Activated CD8-positive, alpha-beta memory T cell treated with anti-CD3 and anti-CD28 coated beads, Interleukin-2, amount 10 ng/mL, durations not matched to agents 7 days and 5 days (primary cell): ENCODE results near the gene PSMC3IP. TPM values are rescaled to one million over a fixed set of nuclear protein-coding genes. Genes with fewer than 3 reads are reported as not detected.

Experiments used
- ATAC-seq: fragments of 150-1000 bp; cut with Tn5 transposase; one replicate; pipeline ENCODE4 v1.10.0; 2021; ENCODE audit warnings: moderate library complexity
- CTCF ChIA-PET: fragments of 350-600 bp; sonication (Branson Sonifier 250); formaldehyde crosslinking; loops from one replicate; lab custom pipeline; 2021; ENCODE audit warnings: antibody characterized with exemption; lab: Charles Lee
- DNase-seq: peaks from one replicate; pipeline ENCODE4 v3.0.0-alpha.2; 2020
- H3K27ac Mint-ChIP-seq: one replicate; pipeline ENCODE4 v1.8.0; 2021; ENCODE audit warnings: mild to moderate bottlenecking, mixed read lengths
- H3K27me3 Mint-ChIP-seq: one replicate; pipeline ENCODE4 v1.8.0; 2021; ENCODE audit warnings: mixed read lengths
- H3K36me3 Mint-ChIP-seq: one replicate; pipeline ENCODE4 v1.8.0; 2021; ENCODE audit warnings: mild to moderate bottlenecking, mixed read lengths
- H3K4me1 Mint-ChIP-seq: one replicate; pipeline ENCODE4 v1.8.0; 2021; ENCODE audit warnings: mixed read lengths
- H3K4me3 Mint-ChIP-seq: one replicate; pipeline ENCODE4 v1.8.0; 2021; ENCODE audit warnings: mild to moderate bottlenecking, moderate library complexity, mixed read lengths
- H3K9me3 Mint-ChIP-seq: one replicate; pipeline ENCODE4 v1.8.0; 2022; ENCODE audit warnings: low read depth, mixed read lengths
- total RNA-seq, 2 experiments: library from RNA; stranded (reverse); gene quantifications; one replicate each; pipeline ENCODE4 v1.2.3, GENCODE V29; 2021

PSMC3IP gene
- total RNA-seq, 2 experiments from 2014 or later, result 24.4 to 25.5 TPM

DNA sequence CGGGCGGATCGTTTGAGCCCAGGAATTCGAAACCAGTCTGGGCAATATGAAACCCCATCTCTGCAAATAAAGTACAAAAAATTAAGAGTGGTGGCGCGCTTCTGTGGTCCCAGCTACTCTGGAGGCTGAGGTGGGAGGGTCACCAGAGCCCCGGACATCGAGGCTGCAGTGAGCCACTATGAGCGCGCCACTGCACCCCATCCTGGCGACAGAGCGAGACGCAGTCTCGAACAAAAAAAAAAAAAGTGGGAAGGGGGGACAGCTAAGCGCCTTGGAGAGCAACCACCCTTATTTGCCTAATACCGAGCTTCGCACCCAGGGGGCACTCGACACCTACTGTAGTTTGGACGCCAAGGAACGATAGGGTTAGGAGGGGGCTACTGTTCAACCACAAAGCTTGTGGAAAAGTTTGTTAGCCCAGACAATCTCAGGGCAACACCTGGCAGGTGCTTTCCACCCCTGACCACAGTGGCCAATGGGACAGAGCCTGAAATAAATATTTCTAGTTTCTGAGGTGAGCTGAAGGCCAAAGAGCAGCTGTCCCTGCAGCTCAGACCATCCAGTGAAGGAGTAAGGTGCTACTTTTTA lies 847 bp upstream of the PSMC3IP start:
- Mint-ChIP-seq H3K4me1 (peaks cover 42% of the 10 kb centered on the region), H3K9me3 (no peaks in the 10 kb centered on the region), H3K4me3 (peak overlapping the region; percentile 82), H3K36me3 (peaks cover 46% of the 10 kb centered on the region), H3K27me3 (no peaks in the 10 kb centered on the region), H3K27ac (peak overlapping the region; percentile 95)
- CTCF ChIA-PET, result interaction anchor here (0.6 to 4.9 kb wide), 84 partner anchors 9 to 591 kb away, joined by 3 to 110 read pairs (median 5); partner anchors contain the start of genes BECN1, CNTD1, CNTNAP1 and COA3
- ATAC-seq, result peak; percentile 55
- peak; percentile 84 for DNase-seq

- peaks cover 48% of the 10 kb centered on the region for H3K36me3 Mint-ChIP-seq
- H3K9me3 Mint-ChIP-seq, result no peaks in the 10 kb centered on the region
- DNase-seq (no peak), ATAC-seq (peak; percentile 3)
- peak overlapping the region; percentile 95 for H3K27ac Mint-ChIP-seq
- no peaks in the 10 kb centered on the region for H3K27me3 Mint-ChIP-seq
- CTCF ChIA-PET, result interaction anchor here (0.9 to 4.9 kb wide), 25 partner anchors 10 to 421 kb away, joined by 3 to 110 read pairs (median 10); partner anchors contain the start of genes BECN1, CNTNAP1, COASY and EZH1
- H3K4me3 Mint-ChIP-seq, result peak overlapping the region; percentile 82
- peaks cover 50% of the 10 kb centered on the region for H3K4me1 Mint-ChIP-seq
Observed at GRCh38 chr17:42577140-42577531, 393 bp downstream of the PSMC3IP start.

- Mint-ChIP-seq H3K27ac (no peak overlapping the region), H3K4me3 (no peak overlapping the region), H3K36me3 (peaks cover 58% of the 10 kb centered on the region), H3K9me3 (no peaks in the 10 kb centered on the region), H3K27me3 (no peaks in the 10 kb centered on the region), H3K4me1 (peaks cover 56% of the 10 kb centered on the region)
- DNase-seq (no peak), ATAC-seq (no peak)
- CTCF ChIA-PET, result interaction anchor here (1.2 kb wide), 1 partner anchor 189 kb away, joined by 3 read pairs; no protein-coding TSS in a partner anchor
Observed at GRCh38 chr17:42574463-42574862, 3.1 kb downstream of the PSMC3IP start.

- ATAC-seq, result no peak
Observed at GRCh38 chr17:42573095-42573494, 4.4 kb downstream of the PSMC3IP start.

DNA sequence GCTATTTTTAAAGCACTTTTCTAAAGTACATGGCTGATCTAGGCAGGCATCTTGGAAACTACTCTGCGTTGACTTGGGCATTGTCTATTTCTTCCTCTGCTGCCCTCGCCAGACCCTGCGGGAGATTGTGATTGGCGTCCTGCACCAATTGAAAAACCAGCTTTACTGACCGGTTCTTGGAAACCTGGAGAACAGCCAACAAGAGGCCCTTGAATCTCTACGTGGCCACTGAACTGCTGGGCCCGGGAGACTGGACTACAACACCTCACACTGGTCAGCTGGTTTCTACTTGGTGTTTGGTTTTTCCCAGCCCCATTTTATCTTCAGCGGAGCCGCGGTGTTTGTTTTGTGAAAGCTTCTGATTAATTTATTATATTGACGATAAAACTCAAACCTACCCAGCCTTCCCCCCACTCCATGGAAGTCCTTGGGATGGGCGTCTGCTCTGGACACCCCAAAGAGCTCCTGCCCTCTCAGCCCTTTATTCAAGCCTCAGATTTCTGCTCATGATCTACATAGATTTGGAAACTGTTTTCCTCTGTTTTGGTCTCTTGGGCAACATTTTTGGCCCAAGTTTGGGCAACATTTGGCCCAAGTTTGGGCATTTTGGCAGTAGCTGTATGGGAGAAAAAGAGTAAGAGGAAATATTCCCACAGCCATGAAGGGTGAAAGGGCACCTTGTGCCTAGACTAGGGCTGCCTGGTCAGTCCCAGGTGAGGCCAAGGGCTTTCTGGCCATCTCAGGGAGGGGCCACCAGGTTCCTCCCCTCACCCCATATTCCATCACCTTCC lies 5.9 kb downstream of the PSMC3IP start:
- no peaks in the 10 kb centered on the region for H3K27me3 Mint-ChIP-seq
- H3K4me3 Mint-ChIP-seq, result no peak overlapping the region
- no peak overlapping the region for H3K27ac Mint-ChIP-seq
- peaks cover 60% of the 10 kb centered on the region for H3K4me1 Mint-ChIP-seq
- CTCF ChIA-PET, result interaction anchor here (0.7 to 1.3 kb wide), 3 partner anchors 17 to 37 kb away, joined by 3 read pairs; no protein-coding TSS in a partner anchor
- H3K36me3 Mint-ChIP-seq, result peaks cover 66% of the 10 kb centered on the region
- no peak for DNase-seq
- no peak for ATAC-seq
- H3K9me3 Mint-ChIP-seq, result no peaks in the 10 kb centered on the region

More at GRCh38 chr17:42573095-42573494, 4.4 kb downstream of the PSMC3IP start:
- Mint-ChIP-seq H3K27ac (peak overlapping the region; percentile 72), H3K36me3 (peaks cover 66% of the 10 kb centered on the region), H3K9me3 (no peaks in the 10 kb centered on the region), H3K4me1 (peaks cover 60% of the 10 kb centered on the region), H3K27me3 (no peaks in the 10 kb centered on the region), H3K4me3 (no peak overlapping the region)
- no peak for DNase-seq
- CTCF ChIA-PET, result no interaction called here

- Mint-ChIP-seq H3K9me3 (no peaks in the 10 kb centered on the region), H3K36me3 (peaks cover 54% of the 10 kb centered on the region), H3K27me3 (no peaks in the 10 kb centered on the region), H3K4me3 (peak overlapping the region; percentile 94), H3K4me1 (peaks cover 59% of the 10 kb centered on the region), H3K27ac (peak overlapping the region; percentile 54)
- ATAC-seq, result no peak
- DNase-seq, result no peak
- CTCF ChIA-PET, result interaction anchor here (1.1 to 6.7 kb wide), 5 partner anchors 9 to 40 kb away, joined by 3 to 62 read pairs (median 5); partner anchors contain the start of gene PSMC3IP
Observed at GRCh38 chr17:42568341-42569111, 9.0 kb downstream of the PSMC3IP start.

DNA sequence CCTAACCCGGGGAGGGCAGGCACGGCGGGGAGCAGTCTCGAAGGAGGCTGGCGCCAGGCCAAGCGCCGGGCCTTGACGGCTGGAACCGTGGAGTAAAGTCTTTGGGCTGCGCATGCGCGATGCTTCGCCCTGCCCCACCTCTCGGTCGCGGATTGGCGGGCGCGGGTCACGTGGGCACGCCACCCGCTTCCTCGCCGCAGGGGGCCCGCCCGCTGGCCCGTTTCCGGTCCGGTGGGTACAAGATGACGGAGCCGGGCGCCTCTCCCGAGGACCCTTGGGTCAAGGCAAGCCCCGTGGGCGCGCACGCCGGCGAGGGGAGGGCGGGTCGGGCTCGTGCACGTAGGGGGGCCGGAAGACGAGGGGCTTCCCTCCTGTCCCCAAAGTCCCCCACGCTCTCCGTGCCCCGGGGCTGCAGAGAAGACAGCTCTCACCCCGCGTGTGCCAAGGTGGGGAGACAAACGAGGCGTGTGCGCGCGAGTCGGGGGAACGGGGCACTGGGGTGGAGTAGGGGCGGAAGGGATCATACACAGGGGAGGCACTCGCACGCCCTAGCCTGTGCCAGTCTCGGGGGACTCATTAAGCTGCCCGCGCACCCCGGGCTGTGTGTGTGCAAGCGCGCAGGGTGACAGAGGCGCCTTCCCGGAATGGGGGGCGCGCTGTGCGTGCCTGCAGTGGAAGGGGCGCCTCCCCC lies 10.5 kb downstream of the PSMC3IP start, which contains the start of gene MLX:
Gene MLX (plus strand): TSS at position 218 of the 691 bp plus-strand sequence. CDS start 25 bp downstream, at position 243.
- CTCF ChIA-PET, result interaction anchor here (1.0 to 6.7 kb wide), 5 partner anchors 10 to 362 kb away, joined by 3 to 62 read pairs (median 5); partner anchors contain the start of gene PSMC3IP
- no peaks in the 10 kb centered on the region for H3K27me3 Mint-ChIP-seq
- H3K27ac Mint-ChIP-seq, result peak within 1 kb of the TSS; percentile 94
- peaks cover 48% of the 10 kb centered on the region for H3K36me3 Mint-ChIP-seq
- H3K4me1 Mint-ChIP-seq, result peaks cover 62% of the 10 kb centered on the region
- H3K9me3 Mint-ChIP-seq, result no peaks in the 10 kb centered on the region
- peak within 1 kb of the TSS; percentile 94 for H3K4me3 Mint-ChIP-seq
- peak; percentile 78 for ATAC-seq
- DNase-seq, result peak; percentile 94

GRCh38 chr17:42566215-42566882 lies 11.2 kb downstream of the PSMC3IP start:
- CTCF ChIA-PET, result interaction anchor here (1.6 to 6.7 kb wide), 4 partner anchors 11 to 30 kb away, joined by 3 to 62 read pairs (median 10); partner anchors contain the start of genes NAGLU and PSMC3IP
- Mint-ChIP-seq H3K27ac (peak overlapping the region; percentile 94), H3K27me3 (no peaks in the 10 kb centered on the region), H3K4me3 (peak overlapping the region; percentile 94), H3K36me3 (peaks cover 43% of the 10 kb centered on the region), H3K9me3 (no peaks in the 10 kb centered on the region), H3K4me1 (peaks cover 69% of the 10 kb centered on the region)
- ATAC-seq (no peak), DNase-seq (no peak)

DNA sequence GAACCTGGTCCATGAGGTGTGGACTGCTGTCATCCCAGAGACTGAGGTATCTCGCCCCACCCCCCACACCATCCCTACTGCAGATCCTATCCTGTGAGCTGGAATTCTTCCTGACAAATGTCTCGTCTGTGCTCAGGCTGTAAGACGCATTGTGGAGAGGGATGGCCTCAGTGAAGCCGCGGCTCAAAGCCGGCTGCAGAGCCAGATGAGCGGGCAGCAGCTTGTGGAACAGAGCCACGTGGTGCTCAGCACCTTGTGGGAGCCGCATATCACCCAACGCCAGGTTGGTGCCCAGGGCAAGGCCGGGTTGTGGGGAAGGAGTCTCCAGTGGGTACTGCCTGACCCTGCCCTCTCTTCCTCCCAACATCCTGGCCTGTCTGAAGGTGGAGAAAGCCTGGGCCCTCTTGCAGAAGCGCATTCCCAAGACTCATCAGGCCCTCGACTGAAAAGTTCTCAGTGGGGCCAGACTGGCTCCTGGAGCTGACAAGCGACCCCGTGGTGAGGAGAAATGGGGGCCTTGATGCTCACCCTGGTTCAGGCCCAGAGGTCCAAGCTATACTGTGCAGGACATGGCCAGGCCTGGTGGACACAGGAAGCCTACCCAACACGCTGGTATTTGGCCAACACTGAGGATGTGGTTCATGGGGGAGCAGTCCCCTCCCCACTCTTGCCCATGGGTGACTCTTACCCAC lies 11.9 kb downstream of the PSMC3IP start:
- Mint-ChIP-seq H3K9me3 (no peaks in the 10 kb centered on the region), H3K36me3 (peaks cover 37% of the 10 kb centered on the region), H3K4me3 (peak overlapping the region; percentile 94), H3K27ac (peak overlapping the region; percentile 94), H3K4me1 (peaks cover 70% of the 10 kb centered on the region), H3K27me3 (no peaks in the 10 kb centered on the region)
- CTCF ChIA-PET, result interaction anchor here (0.5 to 6.7 kb wide), 4 partner anchors 11 to 298 kb away, joined by 3 to 62 read pairs (median 10); partner anchors contain the start of genes NAGLU and PSMC3IP
- no peak for DNase-seq
- no peak for ATAC-seq

GRCh38 chr17:42564815-42565522 lies 12.6 kb downstream of the PSMC3IP start:
- ATAC-seq (no peak), DNase-seq (no peak)
- no peak overlapping the region for H3K4me3 Mint-ChIP-seq
- H3K9me3 Mint-ChIP-seq, result no peaks in the 10 kb centered on the region
- H3K36me3 Mint-ChIP-seq, result peaks cover 34% of the 10 kb centered on the region
- H3K27me3 Mint-ChIP-seq, result no peaks in the 10 kb centered on the region
- CTCF ChIA-PET, result interaction anchor here (0.5 to 6.7 kb wide), 3 partner anchors 12 to 297 kb away, joined by 3 to 62 read pairs (median 6); partner anchors contain the start of genes NAGLU and PSMC3IP
- H3K4me1 Mint-ChIP-seq, result peaks cover 69% of the 10 kb centered on the region
- H3K27ac Mint-ChIP-seq, result no peak overlapping the region

DNA sequence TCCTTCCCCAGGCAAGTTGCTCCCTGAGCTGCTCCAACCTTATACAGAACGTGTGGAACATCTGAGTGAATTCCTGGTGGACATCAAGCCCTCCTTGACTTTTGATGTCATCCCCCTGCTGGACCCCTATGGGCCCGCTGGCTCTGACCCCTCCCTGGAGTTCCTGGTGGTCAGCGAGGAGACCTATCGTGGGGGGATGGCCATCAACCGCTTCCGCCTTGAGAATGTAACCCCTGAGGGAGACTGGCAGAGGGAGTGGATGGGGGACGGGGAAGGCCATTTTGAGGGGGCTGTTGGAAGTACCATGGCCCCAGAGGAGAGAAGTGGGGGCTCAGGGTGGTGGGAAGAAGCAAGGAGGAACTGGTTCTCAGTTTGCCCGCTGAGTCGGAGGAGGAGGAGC lies 13.6 kb downstream of the PSMC3IP start:
- peaks cover 24% of the 10 kb centered on the region for H3K36me3 Mint-ChIP-seq
- CTCF ChIA-PET, result interaction anchor here (1.5 to 6.7 kb wide), 2 partner anchors 13 to 28 kb away, joined by 4 to 62 read pairs; partner anchors contain the start of genes NAGLU and PSMC3IP
- peaks cover 62% of the 10 kb centered on the region for H3K4me1 Mint-ChIP-seq
- H3K27me3 Mint-ChIP-seq, result no peaks in the 10 kb centered on the region
- no peaks in the 10 kb centered on the region for H3K9me3 Mint-ChIP-seq
- peak overlapping the region; percentile 88 for H3K4me3 Mint-ChIP-seq
- no peak for ATAC-seq
- no peak for DNase-seq
- peak overlapping the region; percentile 99 for H3K27ac Mint-ChIP-seq
